DMS 273 treated with DMSO at 0.1 percent for 48 hours (cell line): Measurements from ENCODE around the gene ZBTB46.
"Not testable (repeated sequence)": the region's sequence is repeated elsewhere in the genome, so short reads cannot be mapped to it uniquely, and the experiment has no call there.

ENCODE experiments used
- DNase-seq: peaks from one replicate; lab custom pipeline; 2025; lab: John Stamatoyannopoulos, UW

The ZBTB46 gene, protein sequence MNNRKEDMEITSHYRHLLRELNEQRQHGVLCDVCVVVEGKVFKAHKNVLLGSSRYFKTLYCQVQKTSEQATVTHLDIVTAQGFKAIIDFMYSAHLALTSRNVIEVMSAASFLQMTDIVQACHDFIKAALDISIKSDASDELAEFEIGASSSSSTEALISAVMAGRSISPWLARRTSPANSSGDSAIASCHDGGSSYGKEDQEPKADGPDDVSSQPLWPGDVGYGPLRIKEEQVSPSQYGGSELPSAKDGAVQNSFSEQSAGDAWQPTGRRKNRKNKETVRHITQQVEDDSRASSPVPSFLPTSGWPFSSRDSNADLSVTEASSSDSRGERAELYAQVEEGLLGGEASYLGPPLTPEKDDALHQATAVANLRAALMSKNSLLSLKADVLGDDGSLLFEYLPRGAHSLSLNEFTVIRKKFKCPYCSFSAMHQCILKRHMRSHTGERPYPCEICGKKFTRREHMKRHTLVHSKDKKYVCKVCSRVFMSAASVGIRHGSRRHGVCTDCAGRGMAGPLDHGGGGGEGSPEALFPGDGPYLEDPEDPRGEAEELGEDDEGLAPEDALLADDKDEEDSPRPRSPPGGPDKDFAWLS

DNA sequence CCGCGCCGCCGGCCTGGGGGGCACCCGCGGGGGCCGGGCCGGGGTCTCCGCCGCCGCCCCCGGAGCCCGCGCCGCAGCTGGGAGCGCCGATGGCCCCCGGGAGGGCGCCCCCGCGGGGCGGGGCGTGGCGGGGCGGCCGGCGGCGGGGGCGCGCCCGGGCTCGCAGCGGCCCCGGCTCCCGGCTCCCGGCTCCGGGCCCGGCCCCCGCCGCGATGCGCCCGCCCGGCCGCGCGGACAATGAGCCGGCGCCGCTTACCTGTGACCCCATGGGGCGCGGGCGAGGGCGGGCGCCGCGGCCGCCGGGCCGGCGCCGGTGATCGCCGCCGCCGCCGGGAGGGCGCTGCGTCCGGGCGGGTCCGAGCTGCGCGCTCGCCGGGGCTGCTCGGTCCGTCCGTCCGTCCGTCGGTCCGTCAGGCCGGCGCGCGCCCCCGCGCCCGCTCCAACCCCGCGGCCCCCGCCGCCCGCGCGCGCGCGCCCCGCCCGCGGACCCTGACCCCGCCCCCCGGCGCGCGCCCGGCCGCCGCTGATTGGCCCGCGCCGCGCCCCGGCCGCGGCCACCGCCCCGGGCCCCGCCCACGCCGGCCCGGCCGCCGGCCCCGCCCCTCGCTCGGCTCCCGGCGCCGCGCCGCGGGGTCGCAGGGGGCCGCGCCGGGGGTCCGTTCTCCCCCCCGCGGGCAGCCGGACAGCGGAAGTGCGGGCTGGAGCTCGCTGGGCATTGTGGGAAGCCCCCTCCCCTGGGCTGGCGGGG, at the start of gene ZBTB46:
TSS of gene ZBTB46 (minus strand) at position 424 of the 748 bp plus-strand sequence. CDS start 40,507 bp downstream, outside the sequence.
- DNase-seq, result no peak

DNA sequence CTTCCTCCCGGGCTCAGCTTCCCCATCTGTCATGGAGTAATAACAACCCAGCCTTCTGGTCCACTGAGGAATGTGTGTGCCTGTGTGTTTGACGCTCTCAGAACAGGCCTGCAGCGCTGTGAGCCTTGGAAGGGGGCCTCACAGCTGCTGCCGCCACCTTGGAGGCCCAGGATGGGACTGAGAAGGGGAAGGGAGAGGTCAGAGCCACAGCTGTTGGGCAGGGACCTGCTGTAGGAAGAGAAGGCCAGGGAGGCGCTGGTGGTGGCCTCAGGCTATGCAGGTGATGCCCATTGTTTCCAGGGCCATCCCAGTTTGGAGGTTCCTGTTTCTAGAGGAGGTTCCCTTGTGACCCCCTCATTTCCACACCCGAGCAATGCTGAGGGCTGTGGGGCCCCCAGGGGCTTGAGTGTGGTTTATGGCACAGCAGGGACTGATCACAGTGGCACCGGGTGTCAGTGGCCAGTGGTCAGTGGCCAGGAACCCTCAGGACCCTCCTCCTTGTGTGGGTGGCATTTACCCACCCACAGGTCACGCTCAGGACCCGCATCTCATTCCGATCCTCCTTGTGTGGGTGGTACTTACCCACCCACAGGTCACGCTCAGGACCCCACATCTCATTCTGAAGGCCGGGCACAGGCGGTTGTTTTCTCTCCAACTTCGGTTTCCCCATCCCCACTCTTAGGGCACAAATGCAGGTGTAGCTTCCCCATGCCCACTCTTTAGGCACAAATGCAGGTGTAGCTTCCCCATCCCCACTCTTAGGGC, 48.0 kb upstream of the ZBTB46 start:
- no peak for DNase-seq

DNA sequence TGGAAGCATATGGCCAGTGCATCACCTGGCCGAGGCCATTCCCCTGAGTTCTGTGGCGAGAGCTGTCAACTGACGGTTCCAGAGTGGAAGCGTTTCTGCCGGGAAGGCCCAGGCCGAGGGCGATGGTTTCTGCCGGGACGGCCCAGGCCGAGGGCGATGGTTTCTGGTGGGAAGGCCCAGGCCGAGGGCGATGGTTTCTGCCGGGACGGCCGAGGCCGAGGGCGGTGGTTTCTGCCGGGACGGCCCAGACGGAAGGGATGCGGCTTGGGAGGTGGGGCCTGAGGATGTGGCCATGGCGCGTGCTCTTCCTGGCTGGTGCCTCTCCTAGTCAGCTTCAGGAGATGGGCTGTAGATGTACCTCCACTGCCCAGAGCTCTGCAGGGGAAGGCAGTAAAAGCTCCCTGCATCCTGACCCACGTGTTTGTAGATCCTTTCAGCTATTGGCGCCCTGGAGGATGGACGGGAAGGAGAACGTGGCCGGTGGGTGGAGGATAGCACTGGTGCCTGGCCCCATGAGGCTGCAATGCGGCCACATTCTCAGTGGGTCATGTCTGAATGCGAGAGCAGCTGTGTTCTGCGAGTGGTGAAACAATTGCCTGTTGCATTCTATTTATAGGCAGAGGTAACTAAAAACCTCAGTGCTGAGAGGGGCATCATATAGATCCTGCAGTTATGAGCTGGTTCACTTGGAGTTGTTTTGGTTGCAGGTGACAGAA, 46.8 kb upstream of the ZBTB46 start:
- DNase-seq, result no peak

DNA sequence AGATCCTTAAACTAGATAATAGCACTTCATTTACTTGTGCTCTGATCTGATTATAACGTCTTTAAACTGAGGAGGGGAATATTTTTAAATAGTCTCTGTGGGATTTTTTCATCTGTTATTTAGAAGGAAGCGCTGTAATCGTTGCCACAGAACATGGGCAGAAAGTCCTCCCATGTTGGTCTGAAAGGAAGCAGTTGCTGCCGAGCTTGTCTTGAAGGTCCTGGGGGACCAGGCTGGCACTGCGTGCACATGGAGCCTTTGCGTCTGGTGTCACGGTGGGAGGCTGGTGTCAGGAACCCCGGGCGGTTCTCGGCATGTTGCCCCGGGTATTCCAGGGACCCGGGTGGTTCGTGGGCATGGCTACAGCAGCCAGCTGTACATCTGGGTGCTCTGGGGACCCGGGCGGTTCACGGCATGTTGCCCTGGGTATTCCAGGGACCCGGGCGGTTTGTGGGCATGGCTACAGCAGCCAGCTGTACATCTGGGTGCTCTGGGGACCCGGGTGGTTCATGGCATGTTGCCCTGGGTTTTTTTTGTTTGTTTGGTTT, 45.5 kb upstream of the ZBTB46 start:
- no peak for DNase-seq

DNA sequence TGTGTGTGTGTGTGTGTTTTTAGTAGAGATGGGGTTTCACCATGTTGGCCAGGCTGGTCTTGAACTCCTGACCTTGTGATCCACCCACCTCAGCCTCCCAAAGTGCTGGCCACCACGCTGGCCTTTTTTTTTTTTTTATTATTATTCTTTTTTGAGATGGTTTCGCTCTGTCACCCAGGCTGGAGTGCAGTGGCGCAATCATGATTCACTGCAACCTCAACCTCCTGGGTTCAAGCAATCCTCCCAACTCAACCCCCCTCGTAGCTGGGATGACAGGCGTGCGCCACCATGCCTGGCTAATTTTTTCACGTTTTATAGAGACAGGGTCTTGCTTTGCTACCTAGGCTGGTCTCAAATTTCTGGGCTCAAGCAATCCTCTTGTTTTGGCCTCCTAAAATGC, 43.2 kb upstream of the ZBTB46 start:
- DNase-seq, result not testable (repeated sequence)

DNA sequence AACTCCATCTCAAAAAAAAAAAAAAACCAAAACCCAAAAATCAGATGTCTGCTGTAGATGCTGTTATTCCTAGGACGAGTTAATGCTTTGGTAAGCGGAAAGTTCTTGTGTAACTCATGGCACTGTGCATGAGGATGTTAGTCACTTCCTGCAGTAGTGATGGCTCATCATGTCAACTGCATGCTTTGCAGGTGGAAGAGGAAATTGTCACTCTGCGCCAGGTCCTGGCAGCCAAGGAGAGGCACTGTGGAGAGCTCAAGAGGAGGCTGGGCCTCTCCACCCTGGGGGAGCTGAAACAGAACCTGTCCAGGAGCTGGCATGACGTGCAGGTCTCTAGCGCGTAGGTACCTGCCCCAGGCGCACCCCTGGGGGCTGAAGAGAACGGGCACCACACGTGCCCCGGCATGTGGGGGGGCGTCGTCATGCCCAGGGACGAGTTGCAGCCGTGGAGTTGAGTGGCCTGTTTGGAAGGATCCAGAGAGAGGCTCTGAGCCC, 42.5 kb upstream of the ZBTB46 start:
- DNase-seq, result no peak

DNA sequence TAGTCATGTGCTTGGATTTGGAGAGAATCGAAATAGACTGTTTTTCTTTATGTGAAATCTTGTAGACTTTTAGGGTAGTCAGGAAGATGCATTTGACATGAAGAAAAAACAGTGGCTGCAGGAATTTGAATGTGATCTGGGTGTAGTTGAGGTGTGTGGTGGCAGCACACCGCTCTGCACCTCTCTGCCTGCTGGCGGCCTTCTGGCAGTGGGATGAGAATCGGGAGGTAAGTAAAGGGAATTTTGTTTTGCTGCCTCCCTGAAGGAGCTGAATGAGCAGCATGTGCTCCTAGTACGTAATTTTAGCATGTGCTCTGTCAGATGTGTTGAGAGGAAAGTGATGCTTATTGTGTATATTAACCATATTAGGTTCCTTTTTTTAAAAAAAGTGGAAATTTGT, 37.2 kb upstream of the ZBTB46 start:
- no peak for DNase-seq

DNA sequence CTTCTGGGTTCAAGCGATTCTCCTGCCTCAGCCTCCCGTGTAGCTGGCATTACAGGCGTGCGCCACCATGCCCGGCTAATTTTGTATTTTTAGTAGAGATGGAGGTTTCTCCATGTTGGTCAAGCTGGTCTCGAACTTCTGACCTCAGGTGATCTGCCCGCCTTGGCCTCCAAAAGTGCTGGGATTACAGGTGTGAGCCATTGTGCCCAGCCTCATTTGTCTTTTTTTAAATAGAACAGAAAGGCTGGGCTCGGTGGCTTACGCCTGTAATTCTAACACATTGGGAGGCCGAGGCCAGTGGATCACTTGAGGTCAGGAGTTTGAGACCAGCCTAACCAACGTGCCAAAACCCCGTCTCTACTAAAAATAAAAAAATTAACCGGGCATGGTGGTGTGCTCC, 36.0 kb upstream of the ZBTB46 start:
- not testable (repeated sequence) for DNase-seq

DNA sequence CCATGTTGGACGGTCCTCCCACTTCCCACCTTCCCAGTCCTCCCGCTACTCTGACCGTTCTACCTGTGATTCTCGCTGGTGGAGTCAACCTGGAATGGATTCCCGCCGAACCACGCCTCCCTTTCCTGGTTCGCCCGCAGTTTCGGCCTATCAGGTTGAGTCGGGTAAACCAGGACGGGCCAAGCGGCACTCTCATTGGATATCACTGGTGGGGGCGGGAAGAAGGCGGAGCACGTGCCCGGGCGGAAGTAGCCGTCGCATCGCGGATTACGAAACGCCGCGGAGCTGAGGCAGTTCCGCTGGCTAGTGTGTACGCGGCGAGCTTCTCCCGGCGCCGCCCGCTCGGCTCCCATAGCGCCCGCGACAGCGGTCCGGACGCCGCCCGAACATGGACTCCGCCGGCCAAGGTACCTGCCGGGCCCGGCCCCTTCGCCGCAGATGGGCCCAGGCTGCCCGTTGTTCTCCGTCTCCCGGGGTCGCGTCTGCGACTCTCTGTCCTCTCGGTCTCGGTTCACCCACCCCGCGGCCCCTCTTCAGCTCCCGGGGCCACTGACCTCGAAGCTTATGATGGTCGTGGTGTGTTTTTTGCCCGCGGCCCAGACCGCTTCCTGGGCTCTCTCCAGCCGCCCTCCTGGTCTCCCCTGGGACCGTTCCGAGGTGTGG, 34.0 kb upstream of the ZBTB46 start, which contains the start of gene TPD52L2:
TSS of gene TPD52L2 (plus strand) at position 293 of the 663 bp plus-strand sequence. CDS start at position 389, 96 bp downstream.
- DNase-seq, result peak; percentile 94

DNA sequence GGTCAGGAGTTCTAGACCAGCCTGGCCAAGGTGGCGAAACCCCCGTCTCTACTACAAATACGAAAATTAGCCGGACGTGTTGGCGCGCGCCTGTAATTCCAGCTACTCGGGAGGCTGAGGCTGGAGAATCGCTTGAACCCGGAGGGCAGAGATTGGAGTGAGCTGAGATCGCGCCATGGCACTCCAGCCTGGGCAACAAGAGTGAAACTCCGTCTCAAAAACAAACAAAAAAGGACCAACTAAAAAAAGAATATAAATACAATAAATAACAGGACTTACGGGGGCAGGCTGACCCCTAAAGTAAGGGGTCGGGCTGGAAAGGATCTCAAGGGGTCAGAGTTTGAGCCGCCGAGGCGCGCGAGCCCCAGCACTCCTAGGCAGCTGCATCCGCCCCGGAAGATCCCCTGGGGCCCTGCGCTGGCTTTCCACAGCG, 33.5 kb upstream of the ZBTB46 start:
- no peak for DNase-seq

DNA sequence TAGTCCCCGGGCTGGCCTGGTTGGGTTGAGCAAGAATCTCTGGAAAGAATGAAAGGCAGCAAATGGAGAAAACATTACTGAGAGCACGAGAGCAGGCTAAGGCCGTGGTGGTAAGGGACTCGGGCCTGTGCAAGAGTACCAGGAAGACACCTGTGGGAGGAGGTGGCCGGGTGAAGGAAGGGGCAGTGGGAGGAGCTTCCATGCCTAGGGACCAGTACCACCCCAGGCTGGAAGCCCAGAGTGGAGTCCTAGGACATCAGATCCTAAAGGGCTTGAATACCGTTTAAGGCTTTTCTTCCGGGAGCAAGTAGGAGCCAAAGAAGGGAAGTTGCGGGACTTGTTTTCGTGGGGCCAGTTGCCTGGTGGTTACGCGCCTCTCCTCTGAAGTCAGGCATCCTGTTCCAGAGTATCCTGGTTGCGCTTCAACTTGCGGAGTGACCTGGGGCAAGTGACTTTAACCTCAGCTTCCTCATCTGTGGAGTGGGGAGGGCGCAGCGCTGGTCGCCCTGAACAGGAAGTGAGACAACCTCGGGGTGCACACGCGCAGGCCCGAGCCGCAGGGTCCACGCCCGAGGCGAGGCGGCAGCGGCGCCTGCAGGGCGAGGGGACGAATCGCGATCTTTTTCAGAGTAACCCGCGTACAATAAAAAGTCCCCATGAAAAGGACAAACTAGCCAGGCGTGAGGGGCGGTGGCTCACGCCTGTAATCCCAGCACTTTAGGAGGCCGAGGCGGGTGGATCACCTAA, 32.9 kb upstream of the ZBTB46 start:
- no peak for DNase-seq

DNA sequence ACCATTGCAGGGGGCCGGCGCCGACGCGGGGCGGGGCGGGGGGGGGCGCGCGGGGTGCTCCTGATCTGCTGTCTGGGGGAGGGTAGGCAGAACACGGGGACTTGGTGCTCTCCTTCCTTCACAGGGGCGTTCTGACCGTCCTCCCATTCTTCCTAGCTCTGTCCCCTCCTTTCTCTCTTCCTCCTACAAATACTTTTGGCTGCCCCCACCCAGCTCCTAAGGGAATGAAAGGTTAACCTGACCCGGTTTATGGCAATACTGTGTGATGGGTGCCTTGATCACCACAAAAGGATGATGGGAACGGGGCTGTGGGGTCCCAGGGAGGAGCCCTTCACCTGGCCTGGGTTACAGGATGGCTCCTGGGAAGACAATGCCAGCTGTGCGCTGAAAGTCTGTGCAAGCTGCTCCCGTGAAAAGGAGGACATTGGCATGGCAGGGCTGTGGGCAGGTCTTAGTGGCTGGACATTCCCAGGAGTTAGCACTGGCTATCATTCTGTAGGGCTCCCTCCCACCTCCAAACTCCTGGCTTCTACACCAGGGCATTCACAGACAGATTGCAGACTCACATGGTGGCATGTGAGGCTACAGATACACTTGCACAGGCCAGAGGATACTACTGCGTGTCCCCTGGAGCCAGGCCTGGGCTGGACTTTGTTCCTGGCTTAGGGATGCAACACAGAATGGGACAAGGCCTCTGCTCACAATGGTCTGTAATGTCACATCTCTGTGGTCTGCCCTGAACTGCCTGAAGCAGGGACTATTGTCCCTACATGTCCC, 32.1 kb upstream of the ZBTB46 start:
- DNase-seq, result no peak

DNA sequence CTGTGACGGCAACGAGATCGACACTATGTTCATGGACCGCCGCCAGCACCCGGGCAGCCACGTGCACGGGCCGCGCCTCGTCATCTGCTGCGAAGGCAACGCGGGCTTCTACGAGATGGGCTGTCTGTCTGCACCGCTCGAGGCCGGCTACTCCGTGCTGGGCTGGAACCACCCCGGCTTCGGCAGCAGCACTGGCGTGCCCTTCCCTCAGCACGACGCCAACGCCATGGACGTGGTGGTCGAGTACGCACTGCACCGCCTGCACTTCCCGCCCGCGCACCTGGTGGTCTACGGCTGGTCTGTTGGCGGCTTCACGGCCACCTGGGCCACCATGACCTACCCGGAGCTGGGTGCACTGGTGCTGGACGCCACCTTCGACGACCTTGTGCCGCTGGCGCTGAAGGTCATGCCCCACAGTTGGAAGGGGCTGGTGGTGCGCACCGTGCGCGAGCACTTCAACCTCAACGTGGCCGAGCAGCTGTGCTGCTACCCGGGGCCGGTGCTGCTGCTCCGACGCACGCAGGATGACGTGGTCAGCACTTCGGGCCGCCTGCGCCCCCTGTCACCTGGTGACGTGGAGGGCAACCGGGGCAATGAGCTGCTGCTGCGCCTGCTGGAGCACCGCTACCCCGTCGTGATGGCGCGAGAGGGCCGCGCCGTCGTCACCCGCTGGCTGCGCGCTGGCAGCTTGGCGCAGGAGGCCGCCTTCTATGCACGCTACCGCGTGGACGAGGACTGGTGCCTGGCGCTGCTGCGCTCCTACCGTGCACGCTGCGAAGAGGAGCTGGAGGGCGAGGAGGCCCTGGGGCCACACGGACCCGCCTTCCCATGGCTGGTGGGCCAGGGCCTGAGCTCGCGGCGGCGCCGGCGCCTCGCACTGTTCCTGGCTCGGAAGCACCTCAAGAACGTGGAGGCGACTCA, 31.2 kb upstream of the ZBTB46 start:
- DNase-seq, result no peak

DNA sequence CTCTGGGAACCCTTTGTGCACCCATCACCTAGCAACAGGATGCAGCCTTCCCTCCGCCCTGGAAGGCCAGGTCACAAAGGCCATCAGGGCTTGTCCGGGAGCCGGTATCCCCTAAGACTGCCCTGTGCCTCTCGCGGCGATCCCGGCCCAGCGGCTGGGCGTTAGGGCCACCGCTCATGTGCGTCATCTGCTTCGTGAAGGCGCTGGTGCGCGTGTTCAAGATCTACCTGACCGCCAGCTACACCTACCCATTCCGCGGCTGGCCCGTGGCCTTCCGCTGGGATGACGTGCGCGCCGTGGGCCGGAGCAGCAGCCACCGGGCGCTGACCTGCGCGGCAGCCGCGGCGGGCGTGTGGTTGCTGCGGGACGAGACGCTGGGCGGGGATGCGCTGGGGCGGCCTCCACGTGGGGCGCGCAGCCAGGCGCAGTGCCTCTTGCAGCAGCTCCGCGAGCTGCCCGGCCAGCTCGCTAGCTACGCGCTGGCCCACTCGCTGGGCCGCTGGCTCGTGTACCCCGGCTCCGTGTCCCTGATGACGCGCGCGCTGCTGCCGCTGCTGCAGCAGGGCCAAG, 30.4 kb upstream of the ZBTB46 start, which contains the start of gene ABHD16B:
TSS of gene ABHD16B (plus strand) at position 134 of the 570 bp plus-strand sequence. CDS start at position 177, 43 bp downstream.
- no peak for DNase-seq

DNA sequence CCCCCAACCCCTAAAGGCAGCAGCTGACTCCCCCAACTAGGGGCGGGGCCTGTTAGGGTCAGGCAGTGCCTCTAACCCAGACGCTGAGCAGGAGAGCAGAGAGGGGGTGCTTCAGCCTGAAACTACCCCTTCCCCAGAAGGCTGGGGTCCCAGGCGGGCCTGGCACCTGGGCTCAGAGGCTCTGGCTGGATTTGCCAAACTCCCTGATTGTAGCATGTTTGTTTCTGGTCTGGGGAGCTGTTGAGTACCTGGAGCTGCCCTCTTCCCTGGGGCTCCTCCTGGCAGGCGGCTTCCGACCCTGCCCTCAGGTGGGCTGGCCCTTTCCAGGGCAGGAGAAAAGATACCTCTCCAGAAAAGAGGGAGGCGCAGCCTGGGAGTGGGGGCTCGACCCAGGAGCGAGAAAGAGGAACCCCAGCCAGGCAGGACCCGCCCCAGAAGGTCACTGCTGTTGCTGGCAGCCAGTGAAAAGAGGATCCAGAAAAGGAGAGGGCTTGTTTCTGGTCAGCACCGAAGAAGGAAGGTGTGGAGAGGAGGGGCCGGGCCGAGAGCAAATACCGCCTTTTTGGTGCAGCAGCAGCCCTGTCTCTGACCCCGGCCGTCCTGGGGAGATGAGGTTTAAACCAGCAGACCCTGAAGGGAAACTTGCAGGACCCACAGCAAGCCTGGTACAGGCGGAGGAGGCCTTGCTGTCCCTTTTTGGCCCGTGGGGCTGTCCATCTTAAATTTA, 29.4 kb upstream of the ZBTB46 start:
- DNase-seq, result no peak

DNA sequence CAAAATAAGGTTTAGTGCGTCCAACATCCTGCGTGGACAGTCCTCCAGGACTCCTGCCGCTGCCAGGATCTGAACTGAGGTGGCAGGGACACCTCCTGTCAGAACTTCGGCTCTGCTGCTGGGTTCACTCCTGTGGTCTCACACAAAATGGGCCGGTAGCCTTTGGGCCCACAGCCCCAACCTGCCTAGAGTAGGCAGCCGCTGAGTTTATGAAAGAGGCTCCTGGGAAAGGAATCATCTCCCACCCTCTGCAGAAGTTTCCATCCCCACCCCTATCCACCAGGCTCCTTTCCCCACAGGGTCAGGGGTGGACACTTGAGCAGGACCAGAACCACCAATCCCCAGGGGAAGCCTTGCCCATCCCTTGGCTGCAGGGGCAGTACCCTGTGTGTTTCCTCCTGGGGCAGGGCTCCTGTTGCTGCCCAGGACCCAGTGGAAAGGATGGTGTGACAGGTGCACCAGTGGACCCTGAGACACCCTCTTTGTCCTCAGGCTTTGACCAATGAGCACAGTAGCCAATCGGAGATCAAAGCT, 28.2 kb upstream of the ZBTB46 start:
- no peak for DNase-seq
